HFF-Myc (cell line): Measurements from ENCODE around the gene RRH.

Source experiments
- DNase-seq: peaks from one replicate; pipeline ENCODE4 v3.0.0-alpha.2; 2011; ENCODE audit warnings: low read depth; ENCODE audit errors: extremely low read depth
- H3K4me3 ChIP-seq: replicated peaks from 2 replicates; pipeline ENCODE4 v1.5.1; 2011; ENCODE audit warnings: low read depth, mild to moderate bottlenecking, control low read depth, low read length
- CTCF ChIP-seq: IDR thresholded peaks from 2 replicates; pipeline ENCODE4 v1.5.1; 2012; ENCODE audit warnings: mild to moderate bottlenecking, low read depth, low read length, control low read depth; ENCODE audit errors: missing control alignments

The RRH gene

GRCh38 chr4:109886303-109886702 lies 58.5 kb downstream of the RRH start:
- TF ChIP-seq CTCF: no peak
- no peak overlapping the region for H3K4me3 ChIP-seq
- DNase-seq: no peak

- no peak for DNase-seq
- TF ChIP-seq CTCF: no peak
- H3K4me3 ChIP-seq: no peak overlapping the region
Measured at GRCh38 chr4:109887071-109887470, 59.3 kb downstream of the RRH start.

- H3K4me3 ChIP-seq: no peak overlapping the region
- DNase-seq: no peak
- TF ChIP-seq CTCF: no peak
Measured at GRCh38 chr4:109890076-109890475, 62.3 kb downstream of the RRH start.
